ENCODE measurements around the gene QDPR.
"Not testable (repeated sequence)": the region's sequence is repeated elsewhere in the genome, so short reads cannot be mapped to it uniquely, and the experiment has no call there.

QDPR gene

GRCh38 chr4:17489721-17490120, 22.2 kb downstream of the QDPR start:
- no peak for DNase-seq

GRCh38 chr4:17489123-17489522, 22.8 kb downstream of the QDPR start:
- DNase-seq = no peak

GRCh38 chr4:17482716-17483115, 29.2 kb downstream of the QDPR start:
- DNase-seq = no peak

- DNase-seq = no peak
Observed at GRCh38 chr4:17480955-17481354, 30.9 kb downstream of the QDPR start.

- no peak for DNase-seq
Observed at GRCh38 chr4:17480210-17480927, 31.5 kb downstream of the QDPR start.

- no peak for DNase-seq
Observed at GRCh38 chr4:17477774-17478472, 34.0 kb downstream of the QDPR start.

GRCh38 chr4:17476853-17477252, 35.0 kb downstream of the QDPR start:
- no peak for DNase-seq

- DNase-seq = no peak
Observed at GRCh38 chr4:17475481-17475880, 36.4 kb downstream of the QDPR start.

- DNase-seq = no peak
Observed at GRCh38 chr4:17469931-17470674, 41.8 kb downstream of the QDPR start.

- no peak for DNase-seq
Observed at GRCh38 chr4:17468619-17469221, 43.2 kb downstream of the QDPR start.

GRCh38 chr4:17463606-17464005, 48.3 kb downstream of the QDPR start:
- no peak for DNase-seq

GRCh38 chr4:17450269-17450804, 61.6 kb downstream of the QDPR start:
- no peak for DNase-seq

- DNase-seq = no peak
Observed at GRCh38 chr4:17448689-17449088, 63.2 kb downstream of the QDPR start.

GRCh38 chr4:17447675-17448298, 64.1 kb downstream of the QDPR start:
- DNase-seq = peak; percentile 70

GRCh38 chr4:17447056-17447455, 64.8 kb downstream of the QDPR start:
- DNase-seq = no peak

GRCh38 chr4:17442477-17442876, 69.4 kb downstream of the QDPR start:
- not testable (repeated sequence) for DNase-seq

GRCh38 chr4:17437396-17437795, 74.5 kb downstream of the QDPR start:
- DNase-seq = no peak

- DNase-seq = no peak
Observed at GRCh38 chr4:17436750-17437090, 75.2 kb downstream of the QDPR start.
